A549 (cell line): ENCODE measurements around the gene CNTN2. TPM values are rescaled to one million over a fixed set of nuclear protein-coding genes. Genes with fewer than 3 reads are reported as not detected.

Experiments
- ATAC-seq, 2 experiments: fragments of 200-7000 bp in 1 of 2; fragments of >200 bp in 1 of 2; cut with Nextera tagmentation in 1 of 2; cut with Tn5 transposase in 1 of 2; 3 replicates each; pipeline versions ENCODE4 v1.8.0 to v1.9.1; 2018 to 2020; ENCODE audit warnings: mild to moderate bottlenecking in 1 of 2, moderate library complexity in 1 of 2
- CTCF ChIA-PET: fragments of 300-600 bp; sonication (Branson Sonifier 250); formaldehyde crosslinking; extraction: SDS; loops from one replicate; lab custom pipeline; 2021; ENCODE audit warnings: antibody characterized with exemption, inconsistent platforms; lab: Yijun Ruan, JAX
- POLR2A ChIA-PET: fragments of 350-600 bp; formaldehyde crosslinking; extraction: SDS; loops from one replicate; lab custom pipeline; 2021; ENCODE audit warnings: antibody characterized with exemption, inconsistent platforms; lab: Yijun Ruan, JAX
- DNase-seq, 2 experiments: peaks; one replicate each; pipeline versions ENCODE4 v3.0.0 to v3.0.0-alpha.2; 2011 to 2016; ENCODE audit warnings: low read depth in 1 of 2, low spot score in 1 of 2
- FAIRE-seq: peaks from 2 replicates; lab custom pipeline; 2011; peaks lifted over from hg19 to GRCh38; lab: Jason Lieb, UNC
- H3K27ac ChIP-seq, 2 experiments: fragments of >200 bp; sonication (Bioruptor Twin); formaldehyde crosslinking; 3 replicates each; pipeline ENCODE4 v1.5.1; 2016 to 2017
- H3K4me1 ChIP-seq: fragments of >200 bp; sonication (Bioruptor Twin); formaldehyde crosslinking; 3 replicates; pipeline ENCODE4 v1.6.1; 2016
- H3K4me2 ChIP-seq: fragments of >200 bp; sonication (Bioruptor Twin); formaldehyde crosslinking; 3 replicates; pipeline ENCODE4 v1.6.1; 2016
- H3K4me3 ChIP-seq: fragments of >200 bp; sonication (Bioruptor Twin); formaldehyde crosslinking; 3 replicates; pipeline ENCODE4 v1.5.1; 2016
- H3K9me3 ChIP-seq: fragments of >200 bp; sonication (Bioruptor Twin); formaldehyde crosslinking; 3 replicates; pipeline ENCODE4 v1.6.1; 2016
- BHLHE40 ChIP-seq: IDR thresholded peaks from 2 replicates; pipeline ENCODE4 v1.6.1; 2012; ENCODE audit warnings: low read depth, low read length, inconsistent platforms
- CEBPB ChIP-seq, 2 experiments: fragments of >200 bp in 1 of 2; sonication (Bioruptor Twin) in 1 of 2; formaldehyde crosslinking in 1 of 2; IDR thresholded peaks; 2 replicates each; pipeline ENCODE4 v1.6.1; 2012 to 2016
- EHF ChIP-seq: fragments of 250-450 bp; sonication (Bioruptor Pico); IDR thresholded peaks from 2 replicates; pipeline ENCODE4 v1.5.0; 2020; ENCODE audit warnings: mild to moderate bottlenecking
- EP300 ChIP-seq, 2 experiments: fragments of >200 bp; sonication (Bioruptor Twin); formaldehyde crosslinking; IDR thresholded peaks; 2 replicates in 1 of 2; 3 replicates in 1 of 2; pipeline ENCODE4 v1.6.1; 2016 to 2017
- ESRRA ChIP-seq: fragments of 150-350 bp; IDR thresholded peaks from 2 replicates; pipeline ENCODE4 v1.6.1; 2014; ENCODE audit warnings: mild to moderate bottlenecking, low read length, borderline replicate concordance
- FOSB ChIP-seq: fragments of 250-450 bp; sonication (Bioruptor Pico); IDR thresholded peaks from 2 replicates; pipeline ENCODE4 v1.5.0; 2020; ENCODE audit warnings: mild to moderate bottlenecking, moderate library complexity
- FOXS1 ChIP-seq: fragments of 250-450 bp; sonication (Bioruptor Pico); IDR thresholded peaks from 2 replicates; pipeline ENCODE4 v1.5.0; 2020; ENCODE audit warnings: mild to moderate bottlenecking, moderate library complexity
- GATA3 ChIP-seq: IDR thresholded peaks from 2 replicates; pipeline ENCODE4 v1.6.1; 2012; ENCODE audit warnings: borderline replicate concordance
- HDAC2 ChIP-seq: fragments of 200-600 bp; sonication (generic); IDR thresholded peaks from 2 replicates; pipeline ENCODE4 v1.6.1; 2016
- HEYL ChIP-seq: fragments of 250-450 bp; sonication (Bioruptor Pico); IDR thresholded peaks from 2 replicates; pipeline ENCODE4 v1.8.0; 2021; ENCODE audit warnings: mild to moderate bottlenecking, moderate library complexity
- HOXB13 ChIP-seq: fragments of 250-450 bp; sonication (Bioruptor Pico); IDR thresholded peaks from 2 replicates; pipeline ENCODE4 v1.5.0; 2020; ENCODE audit warnings: low read depth, mild to moderate bottlenecking, moderate library complexity
- JUN ChIP-seq, 2 experiments: fragments of >200 bp; sonication (Bioruptor Twin); formaldehyde crosslinking; IDR thresholded peaks; 2 replicates in 1 of 2; 3 replicates in 1 of 2; pipeline ENCODE4 v1.6.1; 2016 to 2017
- JUNB ChIP-seq: fragments of >200 bp; sonication (Bioruptor Twin); formaldehyde crosslinking; IDR thresholded peaks from 2 replicates; pipeline ENCODE4 v1.6.1; 2016
- KDM1A ChIP-seq: fragments of 200-600 bp; sonication (generic); IDR thresholded peaks from 2 replicates; pipeline ENCODE4 v1.6.1; 2016; ENCODE audit warnings: low read depth, mild to moderate bottlenecking
- KDM5A ChIP-seq: fragments of 200-600 bp; sonication (generic); IDR thresholded peaks from 2 replicates; pipeline ENCODE4 v1.6.1; 2016; ENCODE audit warnings: antibody characterized with exemption, mild to moderate bottlenecking
- POLR2A ChIP-seq: IDR thresholded peaks from 2 replicates; pipeline ENCODE4 v1.6.1; 2012; ENCODE audit warnings: mild to moderate bottlenecking, low read length
- POLR2AphosphoS2 ChIP-seq: conservative IDR thresholded peaks from 2 replicates; pipeline ENCODE4 v1.6.1; 2012; ENCODE audit warnings: low read length, improper control_type of control experiment, inconsistent platforms
- RCOR1 ChIP-seq: fragments of 150-350 bp; IDR thresholded peaks from 2 replicates; pipeline ENCODE4 v1.6.1; 2014; ENCODE audit warnings: antibody characterized with exemption, low read length, low read depth
- REST ChIP-seq: fragments of 200-600 bp; sonication (generic); IDR thresholded peaks from 2 replicates; pipeline ENCODE4 v1.6.1; 2016; ENCODE audit warnings: antibody characterized with exemption, mild to moderate bottlenecking, moderate library complexity
- TFCP2L1 ChIP-seq: fragments of 250-450 bp; sonication (Bioruptor Pico); IDR thresholded peaks from 2 replicates; pipeline ENCODE4 v1.5.0; 2021; ENCODE audit warnings: mild to moderate bottlenecking
- TP53 ChIP-seq: fragments of 250-450 bp; sonication (Bioruptor Pico); IDR thresholded peaks from 2 replicates; pipeline ENCODE4 v1.5.0; 2021; ENCODE audit warnings: mild to moderate bottlenecking, moderate library complexity
- ZNF302 ChIP-seq: fragments of 250-450 bp; sonication (Bioruptor Pico); IDR thresholded peaks from 2 replicates; pipeline ENCODE4 v1.9.0; 2021; ENCODE audit warnings: inconsistent platforms, mild to moderate bottlenecking, moderate library complexity
- ZSCAN20 ChIP-seq: fragments of 250-450 bp; sonication (Bioruptor Pico); IDR thresholded peaks from 2 replicates; pipeline ENCODE4 v1.8.0; 2022; ENCODE audit warnings: mild to moderate bottlenecking, moderate library complexity
- WGBS: methylation state at CpG from one replicate; pipeline ENCODE4 v1.1.6; 2017; ENCODE audit errors: missing lambda C conversion rate; 5-methylcytosine and 5-hydroxymethylcytosine counted together
- polyA plus RNA-seq, 4 experiments: library from polyadenylated mRNA; depleted of rRNA in 3 of 4; stranded (reverse); fragments of >200 nt; fragmentation: RNase III in 1 of 4; extraction: RNeasy Plus Mini Kit Qiagen cat#74134 plus additional on column Dnase treatment in 1 of 4; gene quantifications; 2 replicates in 3 of 4; 3 replicates in 1 of 4; pipeline ENCODE4 v1.2.3, GENCODE V29; 2011 to 2017
- TF ChIP-seq, protein P1 (sequence below): IDR thresholded peaks from 2 replicates; pipeline ENCODE4 v1.6.1; 2012; ENCODE audit warnings: low read depth, borderline replicate concordance
- TF ChIP-seq, protein P2 (sequence below): fragments of >200 bp; sonication (Bioruptor Twin); formaldehyde crosslinking; IDR thresholded peaks from 2 replicates; pipeline ENCODE4 v1.6.1; 2016

Gene CNTN2
- polyA plus RNA-seq, 2 of the 4 experiments (the other 2 are of a cell fraction) = not detected

- Histone ChIP-seq H3K27ac (no peak overlapping the region), H3K4me3 (no peak overlapping the region), H3K9me3 (no peaks in the 10 kb centered on the region), H3K4me1 (no peaks in the 10 kb centered on the region), H3K4me2 (no peak overlapping the region)
- POLR2A ChIA-PET = no interaction called here
- DNase-seq = no peak
- no peak for ATAC-seq
- 74% methylated on average over 12 of the region's 12 CpGs for WGBS
- no peak for TF ChIP-seq KDM1A
- TF ChIP-seq ESRRA = no peak
- no peak for TF ChIP-seq GATA3
- no peak for TF ChIP-seq TP53 (CRISPR knock-in tag)
- no peak for TF ChIP-seq POLR2A
- no peak for TF ChIP-seq TFCP2L1 (CRISPR knock-in tag)
- TF ChIP-seq POLR2AphosphoS2 = no peak
- TF ChIP-seq HDAC2 = no peak
- no peak for TF ChIP-seq BHLHE40
- FAIRE-seq = no peak
- CTCF ChIA-PET = interaction anchor here (1.0 to 6.0 kb wide), 3 partner anchors 18 to 83 kb away, joined by 3 to 152 read pairs (median 134); partner anchors contain the start of gene TMEM81
Observed at GRCh38 chr1:205058853-205059252, 15.8 kb downstream of the CNTN2 start.

- FAIRE-seq (no peak), ATAC-seq (no peak), DNase-seq (no peak)
- no peak overlapping the region for H3K4me3 ChIP-seq
- ChIA-PET CTCF (interaction anchor here (4.9 to 6.0 kb wide), 4 partner anchors 17 to 196 kb away, joined by 51 to 152 read pairs (median 124); partner anchors contain the start of gene TMEM81), POLR2A (no interaction called here)
- H3K4me2 ChIP-seq = no peak overlapping the region
- H3K4me1 ChIP-seq = no peaks in the 10 kb centered on the region
- no peak overlapping the region for H3K27ac ChIP-seq
- no peaks in the 10 kb centered on the region for H3K9me3 ChIP-seq
- no peak for TF ChIP-seq ZSCAN20 (CRISPR knock-in tag)
- TF ChIP-seq JUN (IDR thresholded peaks at IDR 0.05) = no peak
- TF ChIP-seq HEYL (CRISPR knock-in tag) = no peak
- no peak for TF ChIP-seq JUNB
- TF ChIP-seq REST = no peak
- TF ChIP-seq CEBPB (IDR thresholded peaks at IDR 0.05) = no peak
- TF ChIP-seq KDM1A = no peak
- TF ChIP-seq HOXB13 = no peak
- no peak for TF ChIP-seq FOSB
- TF ChIP-seq, protein P1, sequence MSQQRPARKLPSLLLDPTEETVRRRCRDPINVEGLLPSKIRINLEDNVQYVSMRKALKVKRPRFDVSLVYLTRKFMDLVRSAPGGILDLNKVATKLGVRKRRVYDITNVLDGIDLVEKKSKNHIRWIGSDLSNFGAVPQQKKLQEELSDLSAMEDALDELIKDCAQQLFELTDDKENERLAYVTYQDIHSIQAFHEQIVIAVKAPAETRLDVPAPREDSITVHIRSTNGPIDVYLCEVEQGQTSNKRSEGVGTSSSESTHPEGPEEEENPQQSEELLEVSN = no peak
- TF ChIP-seq KDM5A = no peak
- no peak for TF ChIP-seq BHLHE40
- no peak for TF ChIP-seq TP53 (CRISPR knock-in tag)
- no peak for TF ChIP-seq GATA3
- no peak for TF ChIP-seq EHF (CRISPR knock-in tag)
- no peak for TF ChIP-seq EP300 (IDR thresholded peaks at IDR 0.05)
- TF ChIP-seq FOXS1 (CRISPR knock-in tag) = no peak
- TF ChIP-seq RCOR1 = no peak
- WGBS = 74% methylated on average over 2 of the region's 6 CpGs
Observed at GRCh38 chr1:205059660-205060059, 16.6 kb downstream of the CNTN2 start.

DNA sequence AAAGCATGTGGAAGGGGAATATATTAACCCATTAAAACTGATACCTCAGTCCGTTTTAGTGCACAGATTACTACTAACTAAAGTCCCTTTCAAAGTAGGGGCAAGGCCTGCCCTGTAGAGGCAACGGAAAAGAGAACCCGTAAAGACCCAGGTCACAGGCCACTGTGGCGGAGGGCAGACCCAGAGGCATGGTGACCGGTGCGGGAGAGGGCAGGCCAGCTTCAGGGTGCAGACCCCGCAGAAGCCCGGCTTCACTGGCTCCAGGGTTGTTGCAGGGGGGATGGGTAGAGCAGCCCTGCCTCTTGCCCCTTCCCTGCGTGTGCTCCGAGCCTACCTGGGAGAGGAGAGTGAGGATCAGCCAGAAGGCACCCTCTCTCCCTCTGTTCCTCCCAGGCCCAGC is 17.7 kb downstream of the CNTN2 start:
- Histone ChIP-seq H3K9me3 (no peaks in the 10 kb centered on the region), H3K4me1 (no peaks in the 10 kb centered on the region), H3K27ac (no peak overlapping the region), H3K4me2 (no peak overlapping the region), H3K4me3 (no peak overlapping the region)
- CTCF ChIA-PET = interaction anchor here (0.6 to 6.0 kb wide), 40 partner anchors 9 to 293 kb away, joined by 3 to 152 read pairs (median 9); partner anchors contain the start of genes CNTN2 and TMEM81
- DNase-seq (no peak), FAIRE-seq (no peak), ATAC-seq (no peak)
- POLR2A ChIA-PET = no interaction called here
- TF ChIP-seq FOSB (no peak), JUNB (no peak), POLR2A (no peak), ZNF302 (CRISPR knock-in tag) (no peak)
- TF ChIP-seq, protein P2, sequence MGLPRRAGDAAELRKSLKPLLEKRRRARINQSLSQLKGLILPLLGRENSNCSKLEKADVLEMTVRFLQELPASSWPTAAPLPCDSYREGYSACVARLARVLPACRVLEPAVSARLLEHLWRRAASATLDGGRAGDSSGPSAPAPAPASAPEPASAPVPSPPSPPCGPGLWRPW = no peak
- 81% methylated on average over 10 of the region's 10 CpGs for WGBS
